ENCODE data around the gene NEK11.

The NEK11 gene

DNA sequence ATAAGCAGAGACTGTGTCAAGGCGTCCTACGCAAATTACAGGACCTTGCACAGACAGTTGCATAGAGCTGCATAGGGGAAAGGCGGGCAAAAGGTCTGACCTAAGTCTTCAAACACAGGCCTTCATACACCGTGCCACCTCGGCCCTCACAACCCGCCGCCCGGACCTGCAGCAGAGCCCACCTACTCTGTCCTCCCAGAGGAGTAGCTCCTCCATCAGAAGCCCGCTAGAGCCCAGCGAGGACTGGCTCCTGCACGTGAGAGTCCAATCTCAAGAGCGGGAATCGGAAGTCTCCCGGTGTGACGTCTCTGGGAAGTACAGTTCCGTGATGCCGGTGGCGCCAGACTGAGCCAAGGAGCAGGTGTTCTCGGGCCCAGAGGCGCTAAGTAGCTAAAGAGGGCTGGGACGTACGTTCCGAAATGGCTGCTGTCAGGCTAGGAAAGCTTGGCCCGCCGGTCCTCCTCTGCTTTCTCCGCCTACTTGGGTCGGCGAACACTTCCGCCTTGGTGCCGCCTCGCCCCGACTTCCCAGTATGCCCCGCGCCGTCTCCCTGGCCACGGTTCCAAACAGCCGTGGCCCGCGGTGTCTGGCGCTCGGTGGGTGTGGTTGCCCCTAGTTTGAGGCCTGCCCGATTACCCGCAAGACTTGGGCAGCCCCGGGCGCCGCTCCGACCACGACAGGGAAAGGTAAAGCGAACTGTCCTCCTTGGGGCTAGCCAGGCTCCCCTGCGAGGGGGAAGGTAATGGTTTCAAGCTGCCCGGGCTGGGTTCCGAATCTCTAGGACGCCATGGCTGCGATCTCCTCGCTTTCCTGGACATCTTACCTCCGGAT is at the start of gene NEK11, which contains the start of gene ASTE1:
NEK11 (plus strand) TSS at position 557 of the 831 bp plus-strand sequence. CDS start 2,832 bp downstream, outside the sequence.
ASTE1 (minus strand) TSS at position 505 of the 831 bp plus-strand sequence. CDS start 1,519 bp downstream, outside the sequence.
- peak; percentile 93 for DNase-seq (ENCODE audit: low spot score)

DNA sequence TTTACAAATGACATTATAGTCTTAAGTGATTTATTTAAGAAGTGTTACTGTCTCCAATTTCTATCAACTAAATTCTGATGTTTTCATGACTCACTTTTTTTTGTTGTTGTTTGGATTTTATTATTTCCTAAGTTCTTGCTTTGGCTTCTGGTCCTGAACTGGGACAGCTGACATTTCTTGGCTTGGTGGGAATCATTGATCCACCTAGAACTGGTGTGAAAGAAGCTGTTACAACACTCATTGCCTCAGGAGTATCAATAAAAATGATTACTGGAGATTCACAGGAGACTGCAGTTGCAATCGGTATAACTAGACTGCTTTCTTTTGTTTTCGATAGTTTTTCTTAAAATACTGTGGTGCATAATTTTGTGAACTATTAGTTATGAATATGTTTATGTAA is 47.6 kb upstream of the NEK11 start:
- no peak for DNase-seq (ENCODE audit: low spot score)

DNA sequence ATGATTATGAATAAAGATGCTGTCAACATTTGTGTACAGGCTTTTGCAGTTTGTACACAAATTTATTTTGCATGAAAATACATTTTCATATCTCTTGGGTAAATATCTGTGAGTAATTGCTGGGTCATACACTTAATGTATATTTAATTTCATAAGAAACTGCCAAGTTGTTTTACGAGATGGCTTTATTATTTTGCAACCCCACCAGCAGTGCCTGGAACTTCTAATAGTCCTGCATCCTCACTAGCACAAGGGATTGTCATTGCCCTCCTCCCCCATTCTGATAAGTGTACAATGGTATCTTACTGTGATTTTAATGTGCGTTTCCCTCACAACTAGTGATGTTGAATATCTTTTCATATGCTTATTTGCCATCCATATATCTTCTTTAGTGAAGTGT is 45.2 kb upstream of the NEK11 start:
- no peak for DNase-seq (ENCODE audit: low spot score)

DNA sequence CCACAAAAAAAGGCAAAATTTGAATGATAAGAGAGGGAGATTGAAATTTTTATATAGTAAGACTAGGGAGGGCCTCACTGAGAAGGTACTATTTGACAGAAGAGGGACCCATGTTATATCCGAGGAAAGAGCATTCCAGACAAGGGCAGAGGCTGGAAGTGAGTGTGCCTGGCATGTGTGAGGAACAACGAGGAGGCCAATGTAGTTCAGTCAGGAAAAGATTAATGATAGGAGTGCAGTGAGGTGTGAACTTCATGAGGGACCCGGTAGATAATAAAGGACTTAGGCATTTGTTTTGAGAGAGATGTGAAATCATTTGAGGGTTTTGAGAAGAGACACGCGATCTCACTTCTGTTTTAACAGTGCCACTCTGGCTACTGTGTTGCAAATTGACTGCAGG is 36.4 kb upstream of the NEK11 start:
- no peak for DNase-seq (ENCODE audit: low spot score)

- no peak for DNase-seq (ENCODE audit: low spot score)
These were observed 35.6 kb upstream of the NEK11 start for GRCh38 chr3:130991126-130991525.

DNA sequence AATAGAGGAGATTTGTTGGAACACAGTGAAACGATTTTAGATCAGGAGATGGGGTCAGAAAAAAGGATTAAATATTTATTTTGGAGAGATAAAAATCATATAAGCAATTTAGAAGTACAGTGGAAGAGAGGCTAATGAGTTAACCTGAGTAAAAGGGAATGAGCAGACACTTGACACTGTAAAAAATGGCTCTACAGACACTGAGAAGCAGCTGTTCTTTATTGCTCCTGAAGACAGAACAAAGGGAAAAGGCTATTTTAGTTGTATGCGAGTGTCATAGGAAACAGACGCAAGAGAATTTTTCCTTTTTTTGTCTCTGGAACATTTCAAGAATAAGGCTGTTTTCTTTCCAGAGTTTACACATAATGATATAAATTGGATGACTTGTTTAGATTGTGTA is 34.3 kb upstream of the NEK11 start:
- no peak for DNase-seq (ENCODE audit: low spot score)

GRCh38 chr3:130997289-130997688 is 29.4 kb upstream of the NEK11 start:
- DNase-seq (ENCODE audit: low spot score) = no peak

DNA sequence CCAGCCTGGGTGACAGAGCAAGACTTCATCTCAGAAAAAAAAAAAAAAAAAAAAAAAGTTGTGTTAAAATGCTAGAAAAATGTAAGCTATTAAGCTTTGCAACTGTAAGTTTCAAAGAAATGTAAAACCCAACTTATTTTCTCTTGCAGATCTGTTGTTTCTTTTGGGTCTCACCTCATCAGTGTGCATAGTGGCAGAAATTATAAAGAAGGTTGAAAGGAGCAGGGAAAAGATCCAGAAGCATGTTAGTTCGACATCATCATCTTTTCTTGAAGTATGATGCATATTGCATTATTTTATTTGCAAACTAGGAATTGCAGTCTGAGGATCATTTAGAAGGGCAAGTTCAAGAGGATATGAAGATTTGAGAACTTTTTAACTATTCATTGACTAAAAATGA is 25.6 kb upstream of the NEK11 start:
- DNase-seq (ENCODE audit: low spot score) = no peak

- no peak for DNase-seq (ENCODE audit: low spot score)
These were observed 22.1 kb upstream of the NEK11 start for GRCh38 chr3:131004603-131005002.

- no peak for DNase-seq (ENCODE audit: low spot score)
These were observed 19.4 kb upstream of the NEK11 start for GRCh38 chr3:131007256-131007655.

- no peak for DNase-seq (ENCODE audit: low spot score)
These were observed 18.9 kb upstream of the NEK11 start for GRCh38 chr3:131007782-131008181.

GRCh38 chr3:131008326-131008725 is 18.4 kb upstream of the NEK11 start:
- DNase-seq (ENCODE audit: low spot score) = no peak

GRCh38 chr3:131009698-131010097 is 17.0 kb upstream of the NEK11 start:
- no peak for DNase-seq (ENCODE audit: low spot score)

GRCh38 chr3:131018970-131019369 is 7.7 kb upstream of the NEK11 start:
- DNase-seq (ENCODE audit: low spot score) = no peak

DNA sequence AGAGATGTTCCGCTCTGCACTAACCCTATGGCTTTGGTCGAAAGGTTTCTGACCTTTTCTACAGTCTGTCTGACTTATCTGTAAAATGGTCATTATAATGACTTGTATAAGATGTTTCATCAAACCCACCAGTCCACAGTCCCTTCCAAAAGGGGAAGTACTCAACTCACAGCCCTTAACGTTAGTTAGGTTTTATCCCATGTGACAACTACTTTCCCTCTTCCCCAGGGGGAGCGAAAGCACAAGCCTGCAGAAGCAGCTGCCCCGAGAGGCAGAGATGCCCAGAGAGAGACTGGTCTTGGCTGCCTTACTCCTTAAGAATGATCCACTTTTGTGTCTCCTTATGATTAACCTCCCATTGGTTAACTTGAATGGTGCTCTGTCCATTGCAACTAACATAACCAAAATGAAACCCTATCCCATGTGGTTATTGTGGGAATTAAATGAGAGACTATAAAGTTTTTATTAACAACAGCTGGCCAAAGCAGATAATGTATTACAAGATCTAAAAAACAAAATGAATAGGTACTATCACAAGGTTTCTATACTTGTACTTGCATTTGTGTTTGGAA is 6.5 kb upstream of the NEK11 start:
- DNase-seq (ENCODE audit: low spot score) = no peak

GRCh38 chr3:131025539-131025938 is 1.1 kb upstream of the NEK11 start:
- no peak for DNase-seq (ENCODE audit: low spot score)

GRCh38 chr3:131028844-131029243 is 2.2 kb downstream of the NEK11 start:
- no peak for DNase-seq (ENCODE audit: low spot score)

DNA sequence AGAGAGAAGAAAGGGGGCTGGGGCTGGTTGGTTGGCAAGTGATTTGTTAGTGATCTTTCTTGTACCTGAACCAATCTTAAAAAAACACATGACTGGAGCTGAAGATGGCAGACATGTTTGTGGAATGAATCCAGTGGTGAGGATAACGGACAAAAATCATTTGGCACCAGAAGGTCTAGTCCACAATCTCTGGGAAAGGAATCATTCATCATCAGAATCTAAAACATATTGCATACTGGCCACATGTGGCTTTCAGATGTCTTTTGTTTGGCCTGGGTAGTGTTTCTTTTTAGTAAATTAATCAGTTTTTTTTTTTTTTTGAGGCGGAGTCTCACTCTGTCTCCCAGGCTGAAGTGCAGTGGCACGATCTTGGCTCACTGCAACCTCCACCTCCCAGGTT is 5.0 kb downstream of the NEK11 start:
- no peak for DNase-seq (ENCODE audit: low spot score)

DNA sequence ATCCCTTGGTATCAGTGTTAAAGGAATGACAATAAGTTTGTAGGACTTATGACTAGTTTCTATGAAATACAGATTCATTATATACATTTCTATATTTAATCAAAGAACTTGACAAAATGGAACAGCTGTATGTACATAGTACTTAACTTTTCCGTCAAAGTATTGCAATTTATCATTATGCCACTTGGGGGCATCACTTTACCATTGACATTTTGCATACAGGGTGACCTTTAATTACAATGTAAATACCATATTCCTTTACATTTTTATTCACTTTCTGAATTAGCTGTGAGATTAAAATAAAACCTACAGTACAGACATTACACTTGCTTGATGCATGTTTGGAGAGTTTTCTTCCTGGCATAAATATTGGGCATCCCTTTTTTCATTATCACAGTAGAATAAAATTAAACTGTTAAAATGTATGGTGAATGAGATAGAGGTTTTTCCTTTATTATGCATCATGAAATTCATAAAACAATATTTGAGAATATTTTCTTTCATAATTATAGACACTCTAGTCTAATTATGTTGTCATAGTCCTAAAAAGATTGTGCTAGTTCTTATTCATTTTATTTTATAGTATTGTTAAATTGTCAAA is 6.9 kb downstream of the NEK11 start:
- peak; percentile 26 for DNase-seq (ENCODE audit: low spot score)

DNA sequence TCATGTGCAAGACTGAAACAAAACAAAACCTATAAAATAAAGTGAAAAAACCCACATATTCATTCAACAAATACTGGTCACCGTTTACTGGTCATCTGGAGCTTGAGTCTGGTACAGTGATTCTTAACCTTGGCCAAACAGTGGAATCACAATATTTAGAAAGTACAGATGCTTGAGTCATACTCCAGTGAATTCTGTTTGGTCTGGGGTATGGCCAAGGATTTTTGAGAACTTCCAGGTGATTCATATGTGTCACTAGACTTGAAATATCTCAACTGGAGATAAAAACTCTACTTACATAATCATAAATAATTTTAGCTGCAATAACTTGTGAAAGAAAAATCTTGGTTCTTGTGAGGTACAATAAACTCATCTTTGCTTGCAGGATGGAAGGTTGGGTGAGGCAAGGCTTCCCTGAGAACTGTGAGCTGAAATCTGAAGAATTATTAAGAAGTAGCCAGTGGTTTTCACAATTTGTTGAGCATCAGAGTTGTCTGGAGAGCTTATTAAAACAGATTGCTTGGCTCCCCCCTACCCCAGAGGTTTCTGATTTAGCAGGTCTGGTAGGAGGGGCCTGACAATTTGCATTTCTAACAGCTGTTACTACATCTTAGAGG is 9.6 kb downstream of the NEK11 start:
- no peak for DNase-seq (ENCODE audit: low spot score)

- no peak for DNase-seq (ENCODE audit: low spot score)
These were observed 10.3 kb downstream of the NEK11 start for GRCh38 chr3:131036986-131037385.

- DNase-seq (ENCODE audit: low spot score) = no peak
These were observed 11.6 kb downstream of the NEK11 start for GRCh38 chr3:131038326-131038725.
